ENCODE measurements around the gene CLEC18C.
"Not testable (repeated sequence)": the region's sequence is repeated elsewhere in the genome, so short reads cannot be mapped to it uniquely, and the experiment has no call there.

The CLEC18C gene

DNA sequence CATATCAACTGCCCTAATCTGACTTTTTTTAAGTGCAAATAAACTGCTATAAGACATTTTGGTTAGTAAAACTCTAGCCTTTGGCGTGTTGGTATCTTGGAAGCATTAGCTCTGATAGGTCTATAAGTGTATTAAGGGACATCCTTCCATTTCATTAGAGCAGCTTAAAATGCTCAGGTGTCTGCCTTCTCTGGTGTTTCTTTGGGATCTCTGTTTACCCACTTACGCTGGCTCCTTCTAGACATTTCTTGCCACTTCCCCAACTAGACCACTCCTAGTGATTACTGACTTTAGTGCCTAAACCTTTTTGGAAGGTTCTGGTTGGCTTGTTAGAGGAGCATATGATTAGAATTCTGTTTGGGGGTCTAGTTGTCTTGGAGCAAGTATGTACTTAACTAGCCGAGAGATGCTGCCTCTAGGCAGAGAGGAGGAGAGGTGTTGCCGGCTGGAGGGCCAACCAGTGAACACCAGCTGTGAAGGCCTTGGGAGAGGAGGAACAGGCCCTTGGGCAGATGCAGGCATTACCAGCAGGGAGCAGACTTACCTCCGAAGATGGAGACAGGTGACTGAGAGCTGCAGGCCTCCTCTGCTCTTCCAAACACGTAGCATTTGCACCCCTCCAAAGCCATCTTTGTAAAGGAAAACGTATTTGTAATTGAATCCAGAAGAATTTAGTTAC lies 15.2 kb upstream of the CLEC18C start:
- DNase-seq (ENCODE audit: low read depth in 2 of 3, low spot score in 1 of 3), result no peak

DNA sequence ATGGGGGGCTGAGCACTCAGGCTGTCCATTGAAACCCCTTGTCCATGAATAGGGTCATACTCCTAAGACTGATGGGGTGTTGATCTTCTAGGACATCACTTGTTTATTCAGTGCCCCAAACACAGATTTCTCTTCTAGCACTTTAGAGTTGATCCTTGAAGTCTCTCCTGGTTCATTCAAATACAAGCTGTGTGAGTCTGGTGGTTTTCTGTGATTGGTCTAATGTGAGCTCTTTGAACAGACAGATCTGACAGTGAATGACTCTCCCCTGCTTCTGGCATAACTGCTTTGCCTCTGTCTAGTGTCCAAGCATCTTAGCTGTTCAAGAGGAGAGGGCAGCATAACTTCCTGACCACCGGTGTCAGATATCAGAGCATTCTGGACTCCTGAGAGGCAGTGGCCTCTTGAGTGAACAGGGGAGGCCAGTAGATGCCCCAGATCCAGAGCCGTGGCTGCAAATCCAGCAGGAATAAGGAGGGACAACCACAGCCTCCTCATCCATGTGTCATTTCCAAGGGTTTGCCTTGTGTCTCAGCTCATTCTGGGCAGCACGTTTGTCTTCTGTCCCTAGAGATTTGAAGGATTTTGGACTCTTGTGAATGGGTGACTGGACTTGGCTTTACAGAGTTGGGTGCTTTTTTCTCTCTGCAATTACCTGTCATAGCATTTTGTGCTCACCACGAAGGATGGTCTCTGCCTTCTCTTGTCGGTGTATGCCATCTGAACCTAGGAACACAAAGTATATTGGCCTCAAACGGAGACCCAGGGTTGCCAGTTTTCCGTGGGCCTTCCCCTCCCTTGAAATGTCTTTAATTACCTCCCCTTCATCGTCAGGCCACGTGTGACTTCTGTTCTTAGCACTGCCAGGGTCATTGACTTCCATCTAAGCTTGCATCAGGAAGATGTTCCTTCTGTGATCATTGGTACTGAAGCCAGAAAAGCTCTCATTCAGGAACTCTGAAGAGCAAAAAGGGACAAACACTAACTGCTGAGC lies 13.9 kb upstream of the CLEC18C start:
- DNase-seq (ENCODE audit: low read depth in 2 of 3, low spot score in 1 of 3), result no peak

DNA sequence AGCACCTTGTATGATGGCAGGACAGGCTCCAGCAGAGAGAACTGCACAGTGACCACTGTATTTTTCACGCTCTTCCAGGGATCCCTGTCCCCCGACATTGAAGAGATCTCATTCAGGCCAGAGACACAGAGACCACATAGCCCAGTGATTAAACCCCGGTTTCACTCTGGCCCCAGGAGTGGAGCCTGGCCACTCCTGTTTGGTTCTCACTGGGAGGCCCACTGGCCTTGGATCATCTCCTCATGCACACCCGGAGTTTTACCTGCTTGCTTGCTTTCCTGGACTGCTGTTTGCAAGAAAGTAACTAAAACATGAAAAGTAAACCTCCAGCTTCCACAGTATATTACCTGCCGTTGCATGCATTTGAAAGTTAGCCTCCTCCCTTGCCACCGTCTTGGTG lies 13.2 kb upstream of the CLEC18C start:
- no peak for DNase-seq (ENCODE audit: low read depth in 2 of 3, low spot score in 1 of 3)

DNA sequence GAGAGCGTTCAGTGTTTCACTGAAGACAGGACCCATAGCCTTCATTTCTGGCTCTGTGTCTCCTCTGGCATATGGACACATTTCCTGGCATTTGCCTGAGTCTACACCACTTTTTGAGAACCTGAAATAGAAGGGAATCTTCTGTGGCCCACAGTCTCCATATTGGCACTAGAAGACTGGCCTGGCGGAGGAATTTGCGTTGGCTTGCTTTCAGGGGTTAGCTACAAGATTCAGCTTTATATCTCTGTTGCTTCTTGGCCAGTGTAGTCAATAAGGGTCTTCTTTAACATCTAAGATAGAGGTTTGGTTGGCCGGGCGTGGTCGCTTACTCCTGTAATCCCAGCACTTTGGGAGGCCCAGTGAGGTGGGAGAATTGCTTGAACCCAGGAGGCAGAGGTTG lies 12.8 kb upstream of the CLEC18C start:
- DNase-seq (ENCODE audit: low read depth in 2 of 3, low spot score in 1 of 3), result no peak

DNA sequence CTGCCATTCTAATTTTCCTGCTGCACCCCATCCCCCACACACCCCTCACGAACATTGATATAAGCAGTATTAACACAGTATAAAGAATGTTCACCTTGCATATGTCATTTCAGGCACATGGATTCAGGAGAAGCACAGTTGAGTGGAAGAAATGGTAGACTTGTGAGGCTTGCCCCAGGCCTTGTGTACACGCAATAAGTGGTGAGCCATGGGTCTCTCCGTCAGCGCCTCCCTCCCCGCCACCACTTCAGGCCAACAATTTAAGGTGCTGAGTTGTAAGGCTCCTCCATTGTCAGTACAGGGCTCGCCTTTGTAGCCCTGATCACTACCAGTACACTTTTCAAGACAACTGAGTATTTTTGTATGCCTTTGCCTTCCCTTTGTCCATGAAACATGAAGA lies 12.2 kb upstream of the CLEC18C start:
- DNase-seq (ENCODE audit: low read depth in 2 of 3, low spot score in 1 of 3), result no peak

DNA sequence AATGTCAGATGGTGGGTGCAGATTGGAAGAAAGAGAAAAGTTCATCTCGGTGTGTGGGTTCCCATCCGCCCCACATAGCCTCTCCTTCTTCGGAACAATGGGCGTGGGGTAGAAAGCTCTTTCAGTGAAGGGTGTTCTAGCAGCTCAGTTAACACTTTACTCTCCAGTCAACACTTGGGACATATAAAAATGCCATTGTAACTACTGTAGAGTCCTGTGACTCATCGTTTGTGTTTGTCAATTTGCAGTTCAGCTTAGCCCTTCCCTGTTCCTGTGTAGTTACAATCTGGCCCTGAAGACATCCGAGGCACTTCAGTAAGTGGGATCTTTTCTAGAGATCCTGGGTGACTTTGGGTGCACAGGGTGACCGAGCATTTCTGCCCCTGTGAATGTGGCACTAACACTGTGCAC lies 11.5 kb upstream of the CLEC18C start:
- no peak for DNase-seq (ENCODE audit: low read depth in 2 of 3, low spot score in 1 of 3)

DNA sequence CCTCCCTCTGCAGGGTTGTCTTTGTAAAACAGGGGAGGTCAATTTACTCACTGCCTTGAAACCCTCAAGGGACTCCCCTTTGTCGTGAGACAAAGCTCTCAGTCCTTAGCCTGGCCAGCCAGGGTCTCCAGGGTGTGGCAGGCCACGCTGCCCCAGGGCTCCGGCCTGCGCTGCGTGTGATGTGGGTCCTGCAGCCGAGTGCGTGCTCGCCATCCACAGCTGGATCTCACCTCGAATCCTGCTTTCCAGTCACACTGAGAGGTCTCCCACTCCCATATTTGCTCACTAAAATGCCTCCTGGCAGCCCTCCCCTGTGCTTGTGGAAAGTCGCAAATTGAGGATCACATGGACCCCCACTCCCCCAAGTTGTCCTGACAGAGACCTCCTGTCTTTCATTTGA lies 10.0 kb upstream of the CLEC18C start:
- no peak for DNase-seq (ENCODE audit: low read depth in 2 of 3, low spot score in 1 of 3)

DNA sequence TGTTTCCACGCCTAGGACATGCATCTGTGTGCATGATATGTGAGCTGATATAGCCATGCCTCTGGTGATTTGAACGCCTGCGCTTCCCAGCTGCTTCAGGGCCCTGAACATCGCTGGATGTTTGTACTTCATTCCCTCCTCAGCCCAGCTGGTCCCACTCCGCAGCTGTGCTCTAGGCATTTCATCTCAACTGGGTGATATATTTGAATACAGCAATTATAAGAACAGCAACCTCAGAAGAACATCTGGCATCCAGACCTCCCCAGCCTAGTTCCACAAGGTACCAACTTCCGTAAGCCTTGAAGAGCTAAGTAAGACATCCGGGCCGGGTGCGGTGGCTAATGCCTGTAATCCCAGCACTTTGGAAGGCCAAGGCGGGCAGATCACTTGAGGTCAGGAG lies 6.9 kb upstream of the CLEC18C start:
- not testable (repeated sequence) for DNase-seq (ENCODE audit: low read depth in 2 of 3, low spot score in 1 of 3)

DNA sequence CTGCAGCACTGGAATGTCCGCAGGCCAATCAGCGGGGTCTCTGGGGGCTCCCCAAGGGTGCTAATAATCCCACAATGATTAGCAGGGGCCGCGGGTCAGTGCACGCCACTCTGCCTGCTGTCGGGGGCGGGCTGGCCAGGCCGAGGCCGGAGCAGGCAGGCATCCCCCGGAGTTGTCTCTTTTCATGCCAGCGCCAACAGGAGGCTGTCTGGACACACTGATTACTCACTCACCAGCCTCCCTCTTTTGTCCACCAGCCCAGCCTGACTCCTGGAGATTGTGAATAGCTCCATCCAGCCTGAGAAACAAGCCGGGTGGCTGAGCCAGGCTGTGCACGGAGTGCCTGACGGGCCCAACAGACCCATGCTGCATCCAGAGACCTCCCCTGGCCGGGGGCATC lies 329 bp downstream of the CLEC18C start:
- not testable (repeated sequence) for DNase-seq (ENCODE audit: low read depth in 2 of 3, low spot score in 1 of 3)

DNA sequence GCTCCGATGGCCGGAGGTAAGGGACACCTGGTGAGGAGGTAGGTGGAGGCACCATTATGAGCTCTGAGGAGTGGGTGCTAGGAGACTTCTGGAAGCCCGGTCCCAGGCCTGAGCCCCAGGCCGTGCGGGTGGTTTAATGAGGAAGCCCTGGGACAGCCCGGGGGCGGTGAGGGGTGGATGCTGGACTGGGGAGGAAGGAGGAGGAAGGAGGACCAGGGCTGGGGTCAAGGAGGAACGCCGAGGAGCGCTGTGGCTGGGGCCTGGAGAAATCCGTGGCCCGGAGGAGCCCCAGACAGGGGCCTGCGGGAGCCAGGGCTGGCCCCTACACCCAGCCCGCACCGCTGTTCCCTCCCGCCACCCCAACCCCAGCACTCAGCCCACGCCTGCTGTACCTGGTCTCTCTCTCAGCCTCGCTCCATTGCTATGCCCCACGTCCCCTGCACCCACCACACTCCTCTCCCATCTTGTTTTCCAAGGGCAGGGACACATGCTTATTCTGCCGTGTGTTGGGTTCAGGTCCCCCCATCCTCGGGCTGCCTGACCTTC lies 873 bp downstream of the CLEC18C start:
- not testable (repeated sequence) for DNase-seq (ENCODE audit: low read depth in 2 of 3, low spot score in 1 of 3)

DNA sequence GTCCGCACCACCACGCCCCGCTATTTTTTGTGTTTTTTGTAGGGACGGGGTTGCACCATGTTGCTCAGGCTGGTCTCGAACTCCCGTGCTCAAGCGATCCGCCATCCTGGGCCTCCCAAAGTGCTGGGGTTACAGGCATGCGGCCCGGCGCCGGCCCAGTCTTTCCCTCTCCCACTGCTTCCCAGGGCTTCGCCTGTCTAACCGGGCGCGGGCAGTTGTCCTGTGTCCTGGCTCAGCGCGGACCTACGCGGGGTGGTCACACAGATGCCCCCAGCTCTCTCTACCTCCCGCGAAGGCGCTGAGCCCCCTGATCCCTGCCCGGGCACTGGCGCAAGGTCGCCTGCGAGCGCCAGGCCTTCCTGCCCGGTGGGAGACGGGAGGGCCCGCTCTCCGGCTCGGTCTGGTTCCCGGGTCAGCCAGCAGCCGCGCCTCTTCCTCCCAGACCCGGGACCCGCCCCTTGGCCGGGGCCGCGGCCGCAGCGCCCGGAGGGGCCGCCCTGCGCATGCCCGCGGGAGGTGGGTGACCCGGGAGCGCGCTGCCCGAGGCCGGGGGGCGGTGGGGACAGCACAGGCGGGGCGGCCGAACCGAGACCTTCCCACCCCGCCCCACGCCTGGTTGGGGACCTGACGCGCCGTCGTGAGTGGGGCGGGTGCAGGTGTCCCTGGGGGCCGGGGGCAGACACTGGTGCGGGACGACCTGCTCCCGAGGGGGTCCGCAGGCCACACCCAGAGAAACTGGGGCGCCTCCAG lies 14.4 kb downstream of the CLEC18C start:
- not testable (repeated sequence) for DNase-seq (ENCODE audit: low read depth in 2 of 3, low spot score in 1 of 3)

DNA sequence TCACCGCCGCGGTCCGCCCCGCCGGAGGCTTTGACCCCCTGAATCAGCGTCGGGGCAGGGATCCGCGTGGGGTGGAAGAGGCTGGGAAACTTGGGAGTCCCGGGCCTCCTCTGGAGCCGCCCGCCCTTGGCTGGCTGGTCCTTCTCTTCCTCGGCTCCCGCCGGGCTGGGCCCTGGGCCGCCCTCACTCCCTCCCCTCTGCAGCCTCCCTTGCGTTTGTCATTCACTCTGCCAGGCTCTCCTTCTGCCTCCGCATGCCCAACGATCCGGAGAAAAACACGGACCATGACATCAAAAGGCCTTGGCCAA lies 15.0 kb downstream of the CLEC18C start:
- DNase-seq (ENCODE audit: low read depth in 2 of 3, low spot score in 1 of 3), result not testable (repeated sequence)

DNA sequence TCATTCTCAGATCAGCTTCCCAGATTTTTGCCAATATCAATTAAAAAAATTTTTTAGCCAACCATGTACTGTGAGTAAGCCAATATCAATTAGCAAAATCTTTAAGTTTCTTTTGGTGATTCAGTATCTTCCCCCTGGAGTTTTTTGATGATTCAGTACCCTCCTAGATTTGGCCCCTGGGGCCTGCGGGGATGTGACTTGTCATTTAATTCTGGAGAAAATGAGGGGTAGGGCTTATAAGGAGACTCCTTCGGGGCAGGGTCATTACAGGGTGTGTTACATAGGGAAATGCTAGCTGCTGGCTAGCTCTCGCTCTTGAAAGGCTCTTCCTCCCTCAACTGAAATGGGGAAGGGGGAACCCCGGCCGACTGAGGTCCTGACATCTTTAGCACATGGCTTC lies 17.0 kb downstream of the CLEC18C start:
- not testable (repeated sequence) for DNase-seq (ENCODE audit: low read depth in 2 of 3, low spot score in 1 of 3)

DNA sequence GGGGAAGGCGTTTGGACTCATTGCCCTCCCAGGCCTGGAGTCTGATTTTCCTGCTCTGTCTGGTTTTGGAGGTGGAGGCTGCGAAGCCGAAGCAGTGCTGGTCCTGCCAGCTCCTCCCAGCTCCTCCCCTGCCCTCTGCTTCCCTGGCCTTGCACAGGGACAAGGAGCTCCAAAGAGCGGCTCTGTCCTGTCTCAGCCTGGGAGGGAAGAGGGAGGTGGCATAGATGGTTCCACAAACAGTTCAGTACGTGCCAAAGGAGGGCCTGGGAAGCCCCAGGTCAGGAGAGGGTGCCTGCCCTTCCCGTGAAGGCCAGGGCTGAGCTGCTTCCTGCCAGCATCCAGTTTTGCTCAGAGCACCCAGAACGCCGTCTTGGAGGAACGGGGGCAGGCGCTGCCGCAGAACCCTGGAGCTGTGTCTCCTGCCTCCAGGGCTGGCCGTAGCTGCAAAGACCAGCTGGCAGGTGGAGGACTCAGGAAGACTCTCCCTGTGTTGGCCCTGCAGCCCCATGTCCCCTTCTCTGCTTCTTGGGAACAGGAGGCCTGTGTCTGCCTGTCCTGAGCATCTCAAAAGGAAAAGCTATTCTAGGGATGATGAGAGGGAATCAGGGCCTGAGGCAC lies 23.2 kb downstream of the CLEC18C start:
- DNase-seq (ENCODE audit: low read depth in 2 of 3, low spot score in 1 of 3), result not testable (repeated sequence)

DNA sequence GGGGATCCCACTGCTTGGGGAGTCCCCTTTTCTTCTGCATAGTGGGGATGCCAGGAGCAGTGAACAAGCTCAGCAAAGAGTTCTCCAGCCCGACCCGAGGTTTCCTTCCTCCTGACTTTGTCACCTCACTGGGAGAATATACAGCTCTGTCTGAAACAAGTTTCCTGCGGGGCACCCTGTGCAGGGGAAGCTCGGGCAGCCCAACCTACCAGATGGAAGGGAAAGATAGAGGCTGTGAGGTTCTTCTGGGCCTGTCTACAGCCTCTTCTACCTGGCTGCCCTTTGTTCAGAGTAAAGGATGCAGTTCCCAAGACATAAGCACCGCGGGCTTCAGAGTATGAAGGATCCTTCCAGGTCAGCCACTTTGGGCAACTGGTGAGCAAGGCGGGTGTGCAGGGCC lies 24.0 kb downstream of the CLEC18C start:
- not testable (repeated sequence) for DNase-seq (ENCODE audit: low read depth in 2 of 3, low spot score in 1 of 3)

DNA sequence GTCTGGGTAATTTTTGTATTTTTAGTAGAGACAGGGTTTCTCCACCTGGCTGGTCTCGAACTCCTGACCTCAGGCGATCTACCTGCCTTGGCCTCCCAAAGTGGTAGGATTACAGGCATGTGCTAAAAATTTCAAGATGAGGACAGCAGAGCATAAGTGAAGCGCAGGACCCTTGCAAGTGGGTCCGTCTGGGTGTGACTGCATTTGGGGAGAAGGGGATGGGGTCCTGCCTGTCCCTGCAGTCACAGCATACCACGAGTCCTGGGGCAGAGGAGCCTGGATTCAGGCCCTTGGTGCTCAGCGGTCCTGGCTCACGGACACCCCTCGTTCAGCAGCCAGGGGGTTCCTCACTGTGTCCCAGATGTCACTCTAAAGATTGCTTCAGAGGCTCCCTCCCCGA lies 24.6 kb downstream of the CLEC18C start:
- not testable (repeated sequence) for DNase-seq (ENCODE audit: low read depth in 2 of 3, low spot score in 1 of 3)

DNA sequence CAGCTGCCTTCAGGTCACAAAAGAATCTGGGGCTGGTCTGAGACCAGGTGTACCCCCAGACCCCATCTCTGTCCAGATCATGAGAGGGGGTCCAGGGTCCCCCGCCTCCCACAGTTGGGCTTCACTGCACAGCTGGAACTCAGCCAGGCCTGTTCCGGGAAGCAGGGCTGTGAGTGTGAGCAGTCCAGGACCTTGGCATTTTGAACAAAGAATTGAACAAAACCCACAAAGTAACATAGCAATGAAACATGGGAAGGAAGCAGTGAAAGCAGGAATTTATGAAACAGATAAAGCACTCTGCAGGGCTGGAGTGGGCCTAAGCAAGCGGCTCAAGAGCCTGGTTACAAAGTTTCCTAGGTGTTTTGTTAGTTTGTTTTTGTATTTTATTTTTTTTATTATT lies 25.1 kb downstream of the CLEC18C start:
- DNase-seq (ENCODE audit: low read depth in 2 of 3, low spot score in 1 of 3), result not testable (repeated sequence)

DNA sequence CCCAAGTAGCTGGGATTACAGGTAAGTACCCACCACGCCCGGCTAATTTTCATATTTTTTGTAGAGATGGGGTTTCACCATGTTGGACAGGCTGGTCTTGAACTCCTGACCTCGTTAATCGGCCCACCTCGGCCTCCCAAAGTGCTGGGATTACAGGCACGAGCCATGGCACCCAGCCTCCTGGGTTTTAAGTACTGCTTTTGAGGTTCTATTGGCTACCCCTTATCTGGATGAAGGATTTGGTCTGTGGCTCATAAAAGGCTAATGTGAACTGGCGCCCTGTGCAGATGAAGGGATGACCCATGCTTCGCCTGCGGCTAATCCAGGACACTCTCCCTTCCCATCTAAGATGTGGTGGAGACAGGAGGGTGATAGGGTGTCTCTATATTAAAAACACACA lies 25.6 kb downstream of the CLEC18C start:
- DNase-seq (ENCODE audit: low read depth in 2 of 3, low spot score in 1 of 3), result not testable (repeated sequence)

DNA sequence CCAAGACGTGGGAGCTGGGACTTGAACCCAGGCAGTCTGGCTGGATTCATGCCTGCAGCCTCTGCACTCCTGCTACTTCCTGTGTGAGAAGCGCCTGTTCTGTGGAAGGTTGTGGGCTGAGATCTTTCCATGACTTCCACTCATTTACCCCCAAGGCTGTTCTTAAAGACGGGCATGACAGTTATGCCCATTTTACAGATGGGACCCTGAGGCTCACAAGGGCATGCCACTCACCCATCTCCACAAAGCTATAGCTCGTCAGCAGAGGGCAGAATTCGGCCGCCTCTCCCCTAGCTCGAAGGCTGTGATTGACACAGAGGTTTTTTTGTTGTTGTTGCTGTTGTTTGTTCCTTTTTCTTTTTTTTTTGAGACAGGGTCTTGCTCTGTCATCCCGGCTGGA lies 26.5 kb downstream of the CLEC18C start:
- not testable (repeated sequence) for DNase-seq (ENCODE audit: low read depth in 2 of 3, low spot score in 1 of 3)

DNA sequence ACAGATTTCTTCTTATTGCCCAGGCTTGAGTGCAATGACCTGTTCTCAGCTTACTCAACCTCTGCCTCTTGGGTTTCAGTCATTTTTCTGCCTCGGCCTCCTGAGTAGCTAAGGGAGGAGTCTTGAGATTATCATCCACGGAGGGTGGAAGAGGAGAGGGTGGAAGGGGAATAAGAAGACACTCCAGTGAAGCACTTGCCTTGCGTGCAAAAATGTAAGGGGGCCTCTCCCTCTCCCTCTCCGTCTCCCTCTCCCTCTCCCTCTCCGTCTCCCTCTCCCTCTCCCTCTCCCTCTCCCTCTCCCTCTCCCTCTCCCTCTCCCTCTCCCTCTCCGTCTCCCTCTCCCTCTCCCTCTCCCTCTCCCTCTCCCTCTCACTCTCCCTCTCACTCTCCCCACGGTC lies 29.9 kb downstream of the CLEC18C start:
- DNase-seq (ENCODE audit: low read depth in 2 of 3, low spot score in 1 of 3), result not testable (repeated sequence)

DNA sequence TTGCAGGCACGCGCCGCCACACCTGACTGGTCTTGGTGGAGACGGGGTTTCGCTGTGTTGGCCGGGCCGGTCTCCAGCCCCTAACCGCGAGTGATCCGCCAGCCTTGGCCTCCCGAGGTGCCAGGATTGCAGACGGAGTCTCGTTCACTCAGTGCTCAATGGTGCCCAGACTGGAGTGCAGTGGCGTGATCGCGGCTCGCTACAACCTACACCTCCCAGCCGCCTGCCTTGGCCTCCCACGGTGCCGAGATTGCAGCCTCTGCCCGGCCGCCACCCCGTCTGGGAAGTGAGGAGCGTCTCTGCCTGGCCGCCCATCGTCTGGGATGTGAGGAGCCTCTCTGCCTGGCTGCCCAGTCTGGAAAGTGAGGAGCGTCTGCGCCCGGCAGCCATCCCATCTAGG lies 30.4 kb downstream of the CLEC18C start:
- DNase-seq (ENCODE audit: low read depth in 2 of 3, low spot score in 1 of 3), result not testable (repeated sequence)
